ENCODE data around the gene SLC18A2. TPM values are rescaled to one million over a fixed set of nuclear protein-coding genes. Genes with fewer than 3 reads are reported as not detected.

SLC18A2 gene
- total and polyA plus RNA-seq, 9 of the 15 experiments (the other 6 are each of a cell fraction or from before 2014, with no cell fraction given), result 0.03 to 5.4 (median 0.40) TPM

DNA sequence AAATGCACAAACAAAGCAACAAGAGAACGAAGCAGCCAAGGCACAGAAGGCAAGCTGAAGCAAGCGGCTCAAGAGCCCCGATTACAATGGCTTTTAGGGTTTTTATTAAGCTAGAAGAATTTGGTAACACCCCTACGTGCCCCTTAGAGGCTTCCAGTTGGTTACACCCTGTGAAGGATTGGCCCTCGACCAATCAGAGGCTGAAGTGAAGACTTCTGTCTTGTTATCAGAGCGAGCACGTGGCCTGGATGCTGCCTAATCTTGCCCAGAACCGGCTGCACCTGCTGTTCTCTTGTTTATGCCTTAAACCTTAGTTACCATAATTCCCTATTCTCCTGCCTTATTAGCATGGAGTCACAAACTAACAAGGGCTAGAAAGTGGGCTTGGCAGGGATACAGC, 22.3 kb upstream of the SLC18A2 start (continued):
- TF ChIP-seq THRA (IDR thresholded peaks at IDR 0.05), result no peak
- TF ChIP-seq LCOR (CRISPR knock-in tag; IDR thresholded peaks at IDR 0.05), result no peak
- TF ChIP-seq NR3C1 (CRISPR knock-in tag; IDR thresholded peaks at IDR 0.05), result no peak
- TF ChIP-seq ZNF444 (CRISPR knock-in tag; IDR thresholded peaks at IDR 0.05), result no peak
- no peak for TF ChIP-seq MAFF (IDR thresholded peaks at IDR 0.05; ENCODE audit: low read length)
- TF ChIP-seq TFAM (CRISPR knock-in tag; conservative IDR thresholded peaks at IDR 0.05), result no peak
- TF ChIP-seq, protein P1, sequence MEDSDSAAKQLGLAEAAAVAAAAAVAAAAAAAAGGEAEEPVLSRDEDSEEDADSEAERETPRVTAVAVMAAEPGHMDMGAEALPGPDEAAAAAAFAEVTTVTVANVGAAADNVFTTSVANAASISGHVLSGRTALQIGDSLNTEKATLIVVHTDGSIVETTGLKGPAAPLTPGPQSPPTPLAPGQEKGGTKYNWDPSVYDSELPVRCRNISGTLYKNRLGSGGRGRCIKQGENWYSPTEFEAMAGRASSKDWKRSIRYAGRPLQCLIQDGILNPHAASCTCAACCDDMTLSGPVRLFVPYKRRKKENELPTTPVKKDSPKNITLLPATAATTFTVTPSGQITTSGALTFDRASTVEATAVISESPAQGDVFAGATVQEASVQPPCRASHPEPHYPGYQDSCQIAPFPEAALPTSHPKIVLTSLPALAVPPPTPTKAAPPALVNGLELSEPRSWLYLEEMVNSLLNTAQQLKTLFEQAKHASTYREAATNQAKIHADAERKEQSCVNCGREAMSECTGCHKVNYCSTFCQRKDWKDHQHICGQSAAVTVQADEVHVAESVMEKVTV (CRISPR knock-in tag; IDR thresholded peaks at IDR 0.05), result no peak
- TF ChIP-seq MGA (IDR thresholded peaks at IDR 0.05), result peak; percentile 46; the same call in 1 of the 2 replicates
